Transverse colon (tissue), 3 donors: ENCODE data around the gene ADK.

Source experiments
- CTCF ChIP-seq, 5 experiments: fragments of 200-600 bp in 3 of 5; fragments of 450-650 bp in 2 of 5; sonication (generic) in 3 of 5; IDR thresholded peaks; 1 replicate in 2 of 5; 2 replicates in 3 of 5; pipeline ENCODE4 v1.5.1; 2016 to 2017; ENCODE audit warnings: antibody characterized with exemption in 5 of 5, inconsistent platforms in 3 of 5, mild to moderate bottlenecking in 2 of 5, moderate library complexity in 1 of 5
- POLR2A ChIP-seq: fragments of 450-650 bp; IDR thresholded peaks from one replicate; pipeline ENCODE4 v1.6.1; 2016; ENCODE audit warnings: antibody characterized with exemption, mild to moderate bottlenecking, moderate library complexity

DNA sequence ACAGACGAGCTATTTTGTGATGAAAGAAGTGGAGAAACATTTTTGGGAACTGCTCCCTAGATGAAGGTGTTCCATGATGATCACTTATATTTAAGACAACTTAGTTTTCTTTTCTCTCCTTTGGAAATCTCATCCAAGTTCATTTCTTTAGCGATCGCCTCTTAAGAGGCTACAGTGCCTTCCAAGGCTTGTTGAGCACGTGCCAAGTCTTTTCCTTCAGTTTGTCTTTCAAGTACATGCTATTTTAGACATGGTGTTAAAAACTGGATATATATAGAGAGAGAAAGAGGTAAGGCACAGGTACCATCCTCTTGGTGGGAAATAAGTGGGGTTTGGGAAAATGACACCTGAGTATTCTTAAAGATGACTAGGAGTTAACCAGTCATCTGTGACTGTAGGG, 2.7 kb downstream of the ADK start:
- TF ChIP-seq POLR2A (no peak), CTCF (IDR thresholded peaks at IDR 0.05) (no peak)
